GM18868 (cell line): ENCODE results near the gene SLC43A3.
A peak's percentile ranks its signal among the peaks of the same experiment; 100 is the strongest.
"Not testable (repeated sequence)": the region's sequence is repeated elsewhere in the genome, so short reads cannot be mapped to it uniquely, and the experiment has no call there.

ENCODE experiments used
- ATAC-seq: cut with Tn5 transposase; IDR thresholded peaks from one replicate; pipeline ENCODE4 v1.9.1; 2021; ENCODE audit warnings: mild to moderate bottlenecking, moderate library complexity; ENCODE audit not compliant: unreplicated experiment

The SLC43A3 gene

GRCh38 chr11:57460022-57460757 lies 33.3 kb upstream of the SLC43A3 start, which contains the start of gene RTN4RL2:
TSS of gene RTN4RL2 (plus strand) at chr11:57460528. CDS start at chr11:57460866, 338 bp downstream.
- peak; percentile 44 for ATAC-seq

- ATAC-seq, result no peak
Measured at GRCh38 chr11:57459164-57460021, 32.5 kb upstream of the SLC43A3 start.

- no peak for ATAC-seq
Measured at GRCh38 chr11:57458410-57459163, 31.7 kb upstream of the SLC43A3 start.

GRCh38 chr11:57458060-57458409 lies 31.1 kb upstream of the SLC43A3 start:
- ATAC-seq, result no peak

- peak; percentile 31 for ATAC-seq
Measured at GRCh38 chr11:57457643-57458023, 30.7 kb upstream of the SLC43A3 start.

GRCh38 chr11:57456960-57457642 lies 30.2 kb upstream of the SLC43A3 start:
- peak; percentile 62 for ATAC-seq

GRCh38 chr11:57453543-57454177 lies 26.7 kb upstream of the SLC43A3 start:
- ATAC-seq, result no peak

GRCh38 chr11:57446055-57446454 lies 19.1 kb upstream of the SLC43A3 start:
- no peak for ATAC-seq

GRCh38 chr11:57445122-57445394 lies 18.1 kb upstream of the SLC43A3 start:
- ATAC-seq, result not testable (repeated sequence)

GRCh38 chr11:57444362-57445121 lies 17.6 kb upstream of the SLC43A3 start:
- ATAC-seq, result no peak

- ATAC-seq, result no peak
Measured at GRCh38 chr11:57440744-57441414, 14.0 kb upstream of the SLC43A3 start.

- ATAC-seq, result no peak
Measured at GRCh38 chr11:57439786-57440185, 12.9 kb upstream of the SLC43A3 start.

GRCh38 chr11:57438345-57439285 lies 11.7 kb upstream of the SLC43A3 start:
- ATAC-seq, result no peak

- no peak for ATAC-seq
Measured at GRCh38 chr11:57436031-57436430, 9.1 kb upstream of the SLC43A3 start.

- ATAC-seq, result no peak
Measured at GRCh38 chr11:57434640-57435546, 8.0 kb upstream of the SLC43A3 start.

GRCh38 chr11:57432714-57433163 lies 5.8 kb upstream of the SLC43A3 start:
- peak; percentile 78 for ATAC-seq

GRCh38 chr11:57432149-57432561 lies 5.2 kb upstream of the SLC43A3 start:
- no peak for ATAC-seq
